ENCODE results near the gene ME1.
"Not testable (repeated sequence)": the region's sequence is repeated elsewhere in the genome, so short reads cannot be mapped to it uniquely, and the experiment has no call there.

ME1 gene

DNA sequence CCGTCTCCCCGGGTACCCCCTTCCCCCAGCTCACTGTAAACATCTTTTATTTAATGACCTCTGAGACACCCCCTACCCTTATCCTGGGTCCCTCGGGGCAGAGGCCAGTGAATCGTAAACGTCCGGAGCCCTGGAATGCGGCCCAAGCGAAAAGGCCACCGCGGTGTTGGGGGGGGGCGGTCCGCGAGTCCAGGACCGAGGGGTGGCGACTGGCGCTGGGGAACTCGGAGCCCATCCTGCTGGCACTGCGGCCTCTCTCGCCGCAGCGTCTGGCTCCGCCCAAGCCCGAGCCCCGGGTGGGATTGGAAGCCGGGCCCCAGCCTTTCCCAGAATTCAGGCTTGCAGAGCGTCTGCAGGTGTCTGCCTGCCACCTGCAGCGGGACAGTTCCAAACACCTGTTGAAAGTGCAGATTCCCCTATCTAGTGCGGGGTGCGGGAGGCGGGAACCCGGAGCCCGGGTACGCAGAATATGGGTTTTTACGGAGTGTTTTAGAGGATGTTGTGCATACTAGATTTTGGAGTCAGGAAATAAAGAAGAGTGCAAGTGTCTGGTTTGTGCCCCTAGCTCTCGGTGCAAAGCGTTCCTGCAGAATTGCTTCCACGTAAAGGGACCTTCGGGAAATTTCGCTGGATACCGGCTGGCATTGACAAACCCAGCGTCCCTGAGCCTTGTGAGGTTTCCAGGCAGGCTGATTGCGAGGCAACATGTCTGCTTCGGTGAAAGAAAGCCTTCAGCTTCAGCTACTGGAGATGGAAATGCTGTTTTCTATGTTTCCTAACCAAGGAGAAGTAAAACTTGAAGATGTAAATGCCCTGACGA is 236.9 kb downstream of the ME1 start:
- TF ChIP-seq CTCF (IDR thresholded peaks at IDR 0.05; ENCODE audit: extremely low read depth, missing control alignments) = no peak
- peak; percentile 46 for DNase-seq (ENCODE audit: low spot score)

DNA sequence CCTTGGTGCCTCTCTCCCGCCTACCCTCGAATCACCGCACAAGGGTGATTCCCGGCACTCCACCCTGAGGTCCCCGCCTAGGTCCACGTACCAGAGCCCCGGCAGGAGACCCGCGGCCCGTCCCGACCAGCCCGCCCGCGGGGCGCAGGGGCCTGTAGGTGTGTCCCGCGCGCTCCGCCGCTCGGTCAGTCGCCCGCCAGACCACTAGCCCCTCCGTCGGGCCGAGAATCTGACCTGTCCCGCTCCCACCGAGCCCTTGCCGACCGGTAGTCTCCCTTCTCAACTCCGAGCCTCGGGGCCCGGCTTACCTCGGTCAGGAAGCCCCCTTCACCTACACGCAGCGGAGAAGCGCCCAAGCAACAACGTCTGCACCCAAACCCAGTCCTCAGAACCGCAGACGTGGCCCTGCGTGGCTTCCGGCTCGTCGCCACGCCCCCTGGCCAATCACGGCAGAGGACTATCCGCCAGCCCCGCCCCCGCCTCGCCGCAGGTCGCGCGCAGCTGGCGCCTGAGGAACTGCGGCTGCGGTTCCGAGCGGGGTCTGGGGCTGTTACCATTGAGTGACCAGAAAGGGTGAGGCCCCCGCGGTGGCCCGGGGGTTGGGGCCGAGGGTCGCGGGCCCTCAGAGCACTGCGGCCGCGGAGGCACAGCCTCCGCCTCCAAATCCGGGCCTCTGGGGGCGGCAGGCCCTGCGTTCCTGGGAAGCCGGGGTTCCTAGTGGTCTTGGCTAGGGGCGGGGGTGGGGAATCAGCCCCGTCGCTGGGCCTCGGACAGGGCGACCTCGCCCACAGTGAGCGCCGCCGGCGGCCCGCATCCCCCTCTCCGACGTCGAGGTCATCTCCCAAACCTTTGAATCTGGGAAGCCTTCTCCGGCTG is 237.7 kb downstream of the ME1 start, which contains the start of the genes PGM3 and RWDD2A:
Gene PGM3, minus strand, starts transcription at position 395 of the 876 bp plus-strand sequence. CDS start 2,253 bp downstream, outside the sequence.
Gene RWDD2A, plus strand, starts transcription at position 487 of the 876 bp plus-strand sequence. CDS start 1,095 bp downstream, outside the sequence.
- TF ChIP-seq CTCF (IDR thresholded peaks at IDR 0.05; ENCODE audit: extremely low read depth, missing control alignments) = no peak
- peak; percentile 99 for DNase-seq (ENCODE audit: low spot score)

GRCh38 chr6:83192456-83192855 is 238.4 kb downstream of the ME1 start:
- TF ChIP-seq CTCF (IDR thresholded peaks at IDR 0.05; ENCODE audit: extremely low read depth, missing control alignments) = no peak
- no peak for DNase-seq (ENCODE audit: low spot score)

DNA sequence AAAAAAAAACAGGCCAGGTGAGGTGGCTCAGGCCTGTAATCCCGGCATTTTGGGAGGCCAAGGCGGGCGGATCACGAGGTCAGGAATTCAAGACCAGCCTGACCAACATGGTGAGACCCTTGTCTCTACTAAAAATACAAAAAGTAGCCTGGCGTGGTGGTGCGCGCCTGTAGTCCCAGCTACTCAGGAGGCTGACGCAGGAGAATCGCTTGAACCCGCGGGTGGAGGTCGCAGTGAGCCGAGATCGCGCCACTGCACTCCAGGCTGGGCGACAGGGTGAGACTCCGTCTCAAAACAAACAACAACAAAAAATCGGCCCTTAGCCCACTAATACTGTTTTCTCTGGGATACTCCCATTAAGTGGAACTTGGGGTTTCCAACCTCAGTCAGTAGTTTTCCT is 238.9 kb downstream of the ME1 start:
- not testable (repeated sequence) for DNase-seq (ENCODE audit: low spot score)

DNA sequence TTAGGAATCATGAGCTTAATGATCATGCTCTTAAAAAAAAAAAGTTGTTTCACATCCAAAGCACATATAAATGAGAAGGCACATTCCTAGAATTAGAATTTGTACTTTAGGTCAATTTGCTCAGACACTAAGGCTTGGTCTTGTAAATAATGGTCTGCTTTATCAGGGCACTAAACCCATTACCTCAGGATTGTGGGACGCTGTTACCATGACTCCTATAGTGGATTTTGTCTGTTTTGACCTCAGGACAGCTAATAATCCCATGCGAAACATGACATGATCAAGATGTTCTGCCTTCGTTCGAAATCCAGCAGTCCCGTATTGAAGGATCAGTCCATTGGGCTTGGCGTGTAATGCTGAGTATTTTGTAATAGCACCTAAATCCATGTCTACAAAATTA is 240.2 kb downstream of the ME1 start:
- no peak for TF ChIP-seq CTCF (IDR thresholded peaks at IDR 0.05; ENCODE audit: extremely low read depth, missing control alignments)
- no peak for DNase-seq (ENCODE audit: low spot score)

DNA sequence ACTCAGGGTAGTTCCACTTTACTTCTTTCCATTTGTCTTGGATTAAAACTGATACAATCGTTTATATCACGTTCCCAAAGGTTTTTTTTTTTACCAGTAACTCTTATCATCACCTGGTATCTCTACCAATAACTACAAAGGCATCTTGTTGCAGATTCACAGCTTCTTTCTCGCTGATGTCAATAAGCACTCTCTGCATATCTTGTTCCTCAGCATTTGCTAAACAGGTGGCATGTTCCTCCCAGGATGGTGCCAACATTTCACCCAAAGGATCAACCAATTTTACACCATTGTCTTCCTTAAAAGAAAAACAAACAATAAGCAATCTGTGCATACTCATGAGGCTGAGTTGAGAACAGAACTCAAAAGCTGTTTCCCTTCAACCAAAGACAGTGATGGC is 242.3 kb downstream of the ME1 start:
- DNase-seq (ENCODE audit: low spot score) = no peak
- TF ChIP-seq CTCF (IDR thresholded peaks at IDR 0.05; ENCODE audit: extremely low read depth, missing control alignments) = no peak

DNA sequence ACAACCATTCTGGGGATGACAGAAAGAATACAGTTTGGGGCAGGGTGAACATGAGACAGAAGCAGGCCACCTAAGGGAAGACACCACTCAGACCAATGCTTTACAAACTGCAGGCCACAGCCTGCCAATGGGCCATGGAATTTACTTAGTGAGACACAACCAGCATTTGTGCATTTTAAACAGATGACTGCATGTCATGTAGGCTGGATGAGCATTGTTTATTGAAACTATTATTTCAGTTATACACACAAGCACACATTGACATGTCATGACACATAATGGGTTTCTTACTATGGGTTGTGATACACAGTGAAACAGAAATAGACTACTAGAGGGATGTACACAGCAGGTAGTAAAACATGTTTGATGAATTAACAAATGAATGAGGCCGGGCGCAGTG is 245.8 kb downstream of the ME1 start:
- no peak for TF ChIP-seq CTCF (IDR thresholded peaks at IDR 0.05; ENCODE audit: extremely low read depth, missing control alignments)

More for the DNA sequence above, 245.8 kb downstream of the ME1 start:
- no peak for DNase-seq (ENCODE audit: low spot score)

All from GM20000 (cell line).